CD4-positive, alpha-beta T cell (primary cell): ENCODE measurements around the gene ZNF438. TPM values are rescaled to one million over a fixed set of nuclear protein-coding genes. Genes with fewer than 3 reads are reported as not detected.
"Not testable (repeated sequence)": the region's sequence is repeated elsewhere in the genome, so short reads cannot be mapped to it uniquely, and the experiment has no call there.

Source experiments
- ATAC-seq: fragments of 200-7000 bp; cut with Tn5 transposase; one replicate; pipeline ENCODE4 v1.10.0; 2022; ENCODE audit warnings: mild to moderate bottlenecking; ENCODE audit not compliant: poor library complexity
- CTCF ChIA-PET: fragments of 350-600 bp; sonication (Branson Sonifier 250); formaldehyde crosslinking; loops from one replicate; lab custom pipeline; 2021; ENCODE audit warnings: antibody characterized with exemption, inconsistent platforms; lab: Charles Lee
- POLR2A ChIA-PET: fragments of 350-600 bp; sonication (Branson Sonifier 250); formaldehyde crosslinking; loops from one replicate; lab custom pipeline; 2021; ENCODE audit warnings: antibody characterized with exemption, inconsistent platforms; lab: Charles Lee
- DNase-seq, 14 experiments: peaks; one replicate each; pipeline ENCODE4 v3.0.0-alpha.2; 2013 to 2020; ENCODE audit warnings: mixed read lengths in 2 of 14
- H3K27ac ChIP-seq, 2 donors: one replicate each; pipeline versions ENCODE4 v1.5.1 to v1.7.0; 2013; ENCODE audit warnings: low read length in 2 of 2, low read depth in 1 of 2, mild to moderate bottlenecking in 1 of 2
- H3K27me3 ChIP-seq, 2 experiments: 1 replicate in 1 of 2; 2 replicates in 1 of 2; pipeline versions ENCODE4 v1.6.1 to v1.7.0; 2013; ENCODE audit warnings: low read length in 2 of 2, control low read depth in 1 of 2, mild to moderate bottlenecking in 1 of 2, moderate library complexity in 1 of 2; ENCODE audit not compliant: insufficient read depth in 2 of 2, control insufficient read depth in 1 of 2
- H3K36me3 ChIP-seq: one replicate; pipeline ENCODE4 v1.6.1; 2013; ENCODE audit warnings: low read length, control low read depth; ENCODE audit not compliant: insufficient read depth
- H3K4me1 ChIP-seq: one replicate; pipeline ENCODE4 v1.6.1; 2013; ENCODE audit warnings: low read length, control low read depth; ENCODE audit not compliant: insufficient read depth
- H3K4me3 ChIP-seq: one replicate; pipeline ENCODE4 v1.5.1; 2013; ENCODE audit warnings: mild to moderate bottlenecking, low read length, moderate library complexity
- H3K9me3 ChIP-seq, 2 experiments: 1 replicate in 1 of 2; 2 replicates in 1 of 2; pipeline versions ENCODE4 v1.6.1 to v1.7.0; 2013; ENCODE audit warnings: low read length in 2 of 2, mild to moderate bottlenecking in 2 of 2, control low read depth in 1 of 2, moderate library complexity in 1 of 2; ENCODE audit not compliant: control insufficient read depth in 1 of 2, insufficient read depth in 1 of 2
- H3K27ac Mint-ChIP-seq: one replicate; pipeline ENCODE4 v1.8.0; 2020; ENCODE audit warnings: mixed read lengths
- H3K27me3 Mint-ChIP-seq: one replicate; pipeline ENCODE4 v1.8.0; 2021; ENCODE audit warnings: mixed read lengths
- H3K36me3 Mint-ChIP-seq: one replicate; pipeline ENCODE4 v1.8.0; 2021; ENCODE audit warnings: low read depth, mixed read lengths
- H3K4me1 Mint-ChIP-seq: one replicate; pipeline ENCODE4 v1.8.0; 2021; ENCODE audit warnings: low read depth, mixed read lengths
- H3K4me3 Mint-ChIP-seq: one replicate; pipeline ENCODE4 v1.8.0; 2020; ENCODE audit warnings: mild to moderate bottlenecking, mixed read lengths
- H3K9me3 Mint-ChIP-seq: one replicate; pipeline ENCODE4 v1.8.0; 2020; ENCODE audit warnings: mixed read lengths
- intact Hi-C, 2 experiments: fragments of 100-400 bp; cut with DNase I in 1 of 2; cut with micrococcal nuclease in 1 of 2; formaldehyde crosslinking; loops; one replicate each; pipeline versions ENCODE4 v1.15.1 to v1.9.0; 2023 to 2025; cut with DNase I, micrococcal nuclease
- total RNA-seq, 174 experiments: library from RNA in 2 of 174; stranded (reverse) in 2 of 174; gene quantifications; one replicate each; pipeline ENCODE4 v1.2.3 and lab custom pipeline; 2021 to 2026
- TF ChIP-seq, protein P1 (sequence below): fragments of 200-600 bp; IDR thresholded peaks from one replicate; pipeline ENCODE4 v1.8.0; 2022; ENCODE audit warnings: antibody characterized with exemption, mild to moderate bottlenecking

The ZNF438 gene
- total RNA-seq, 2 experiments from 2014 or later: 1.9 to 2.0 TPM

DNA sequence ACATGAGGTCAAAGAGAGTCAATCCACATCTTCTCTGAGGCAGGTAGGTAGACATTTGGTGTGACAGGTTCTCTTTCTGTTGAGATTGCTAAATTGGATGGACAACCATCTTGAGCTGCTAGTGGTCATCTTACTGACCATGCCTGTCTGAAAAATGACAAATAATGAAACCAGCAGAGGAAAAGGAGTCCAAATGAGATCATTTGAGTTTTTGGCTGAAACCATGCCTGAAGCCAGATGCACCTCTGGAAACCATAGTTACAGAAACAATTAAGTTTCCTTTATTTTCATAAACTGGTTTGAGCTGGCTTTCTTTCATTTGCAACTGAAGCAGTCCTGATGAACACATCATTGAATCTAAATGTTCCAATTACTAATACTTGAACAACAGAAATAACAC lies 100.6 kb downstream of the ZNF438 start:
- no peak overlapping the region for H3K27ac ChIP-seq
- TF ChIP-seq, protein P1, sequence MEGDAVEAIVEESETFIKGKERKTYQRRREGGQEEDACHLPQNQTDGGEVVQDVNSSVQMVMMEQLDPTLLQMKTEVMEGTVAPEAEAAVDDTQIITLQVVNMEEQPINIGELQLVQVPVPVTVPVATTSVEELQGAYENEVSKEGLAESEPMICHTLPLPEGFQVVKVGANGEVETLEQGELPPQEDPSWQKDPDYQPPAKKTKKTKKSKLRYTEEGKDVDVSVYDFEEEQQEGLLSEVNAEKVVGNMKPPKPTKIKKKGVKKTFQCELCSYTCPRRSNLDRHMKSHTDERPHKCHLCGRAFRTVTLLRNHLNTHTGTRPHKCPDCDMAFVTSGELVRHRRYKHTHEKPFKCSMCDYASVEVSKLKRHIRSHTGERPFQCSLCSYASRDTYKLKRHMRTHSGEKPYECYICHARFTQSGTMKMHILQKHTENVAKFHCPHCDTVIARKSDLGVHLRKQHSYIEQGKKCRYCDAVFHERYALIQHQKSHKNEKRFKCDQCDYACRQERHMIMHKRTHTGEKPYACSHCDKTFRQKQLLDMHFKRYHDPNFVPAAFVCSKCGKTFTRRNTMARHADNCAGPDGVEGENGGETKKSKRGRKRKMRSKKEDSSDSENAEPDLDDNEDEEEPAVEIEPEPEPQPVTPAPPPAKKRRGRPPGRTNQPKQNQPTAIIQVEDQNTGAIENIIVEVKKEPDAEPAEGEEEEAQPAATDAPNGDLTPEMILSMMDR: no peak
- Mint-ChIP-seq H3K27ac (no peak overlapping the region), H3K36me3 (peaks cover 30% of the 10 kb centered on the region), H3K27me3 (no peaks in the 10 kb centered on the region), H3K4me3 (no peak overlapping the region), H3K9me3 (no peaks in the 10 kb centered on the region), H3K4me1 (peaks cover 11% of the 10 kb centered on the region)
- H3K4me3 ChIP-seq: no peak overlapping the region
- POLR2A ChIA-PET: interaction anchor here (0.7 kb wide), 1 partner anchor 320 kb away, joined by 3 read pairs; no protein-coding TSS in a partner anchor
- ATAC-seq (no peak), DNase-seq (no peak)
- peaks cover 0 to 4% of the 10 kb centered on the region in 2 experiments for H3K9me3 ChIP-seq
- intact Hi-C loops: no loop called here
- H3K27me3 ChIP-seq: no peaks in the 10 kb centered on the region
- CTCF ChIA-PET: no interaction called here
- H3K36me3 ChIP-seq: no peaks in the 10 kb centered on the region
- no peaks in the 10 kb centered on the region for H3K4me1 ChIP-seq

DNA sequence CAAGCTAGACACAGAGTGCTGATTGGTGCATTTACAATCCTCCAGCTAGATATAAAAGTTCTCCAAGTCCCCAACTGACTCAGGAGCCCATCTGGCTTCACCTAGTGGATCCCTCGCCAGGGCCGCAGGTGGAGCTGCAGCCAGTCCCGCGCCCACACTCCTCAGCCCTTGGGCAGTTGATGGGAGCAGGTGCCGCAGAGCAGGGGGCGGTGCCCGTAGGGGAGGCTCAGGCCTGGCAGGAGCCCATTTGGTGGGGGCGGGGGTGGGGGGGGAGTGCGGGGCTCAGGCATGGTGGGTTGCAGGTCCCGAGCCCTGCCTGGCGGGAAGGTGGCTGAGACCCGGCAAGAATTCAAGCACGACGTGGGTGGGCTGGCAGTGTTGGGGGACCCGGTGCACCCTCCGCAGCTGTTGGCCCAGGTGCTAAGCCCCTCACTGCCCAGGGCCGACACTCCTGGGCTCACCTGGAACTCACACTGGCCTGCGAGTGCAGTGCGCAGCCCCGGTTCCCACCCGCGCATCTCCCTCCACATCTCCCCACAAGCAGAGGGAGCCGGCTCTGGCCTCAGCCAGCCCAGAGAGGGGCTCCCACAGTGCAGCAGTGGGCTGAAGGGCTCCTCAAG lies 101.7 kb downstream of the ZNF438 start:
- peaks cover 2% of the 10 kb centered on the region for H3K9me3 Mint-ChIP-seq
- peak in 1 of 14 experiments; percentile 11 for DNase-seq
- Histone ChIP-seq H3K9me3 (peaks cover 0 to 4% of the 10 kb centered on the region in 2 experiments), H3K27me3 (no peaks in the 10 kb centered on the region), H3K4me3 (no peak overlapping the region), H3K36me3 (no peaks in the 10 kb centered on the region), H3K4me1 (no peaks in the 10 kb centered on the region), H3K27ac (no peak overlapping the region)
- no peaks in the 10 kb centered on the region for H3K27me3 Mint-ChIP-seq
- intact Hi-C loops: no loop called here
- no peak overlapping the region for H3K4me3 Mint-ChIP-seq
- peak overlapping the region; percentile 74 for H3K27ac Mint-ChIP-seq
- CTCF ChIA-PET: interaction anchor here (0.7 kb wide), 1 partner anchor 101 kb away, joined by 4 read pairs; no protein-coding TSS in a partner anchor
- POLR2A ChIA-PET: interaction anchor here (1.6 kb wide), 1 partner anchor 102 kb away, joined by 5 read pairs; the partner anchor contains the start of gene ZNF438
- peaks cover 11% of the 10 kb centered on the region for H3K4me1 Mint-ChIP-seq
- ATAC-seq: no peak
- TF ChIP-seq, protein P1: no peak
- peaks cover 31% of the 10 kb centered on the region for H3K36me3 Mint-ChIP-seq

DNA sequence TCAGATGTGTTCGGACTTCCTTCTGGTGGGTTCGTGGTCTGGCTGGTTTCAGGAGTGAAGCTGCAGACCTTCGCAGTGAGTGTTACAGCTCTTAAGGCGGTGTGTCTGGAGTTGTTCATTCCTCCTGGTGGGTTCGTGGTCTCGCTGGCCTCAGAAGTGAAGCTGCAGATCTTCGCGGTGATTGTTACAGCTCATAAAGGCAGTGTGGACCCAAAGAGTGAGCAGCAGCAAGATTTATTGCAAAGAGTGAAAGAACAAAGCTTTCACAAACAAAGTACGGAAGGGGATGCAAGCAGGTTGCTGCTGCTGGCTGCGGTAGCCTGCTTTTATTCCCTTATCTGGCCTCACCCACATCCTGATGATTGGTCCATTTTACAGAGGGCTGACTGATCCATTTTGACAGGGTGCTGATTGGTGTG lies 102.3 kb downstream of the ZNF438 start:
- peak overlapping the region; percentile 22 for H3K4me3 ChIP-seq
- H3K27ac ChIP-seq, ATAC-seq, CTCF ChIA-PET, H3K27me3 ChIP-seq, H3K9me3 ChIP-seq, H3K36me3 ChIP-seq, H3K9me3 Mint-ChIP-seq, intact Hi-C loops, H3K27me3 Mint-ChIP-seq, H3K4me1 ChIP-seq: not testable (repeated sequence)
- peaks cover 35% of the 10 kb centered on the region for H3K36me3 Mint-ChIP-seq
- H3K27ac Mint-ChIP-seq: peak overlapping the region; percentile 74
- POLR2A ChIA-PET: interaction anchor here (1.6 kb wide), 1 partner anchor 103 kb away, joined by 5 read pairs; the partner anchor contains the start of gene ZNF438
- peaks cover 11% of the 10 kb centered on the region for H3K4me1 Mint-ChIP-seq
- H3K4me3 Mint-ChIP-seq: peak overlapping the region; percentile 76
- DNase-seq: peak in 6 of 14 experiments; percentile 0 to 16 (median 6)
